Amniotic epithelial cell (primary cell): Measurements from ENCODE around the gene GFAP.

Experiments
- DNase-seq: peaks from one replicate; pipeline ENCODE4 v3.0.0-alpha.2; 2010; ENCODE audit warnings: low read depth

Gene GFAP

GRCh38 chr17:44899074-44899782, 16.1 kb downstream of the GFAP start, which contains the start of gene EFTUD2:
TSS of gene EFTUD2 (minus strand) at chr17:44899445. CDS start at chr17:44894521, 4,924 bp downstream.
- DNase-seq = peak; percentile 81

DNA sequence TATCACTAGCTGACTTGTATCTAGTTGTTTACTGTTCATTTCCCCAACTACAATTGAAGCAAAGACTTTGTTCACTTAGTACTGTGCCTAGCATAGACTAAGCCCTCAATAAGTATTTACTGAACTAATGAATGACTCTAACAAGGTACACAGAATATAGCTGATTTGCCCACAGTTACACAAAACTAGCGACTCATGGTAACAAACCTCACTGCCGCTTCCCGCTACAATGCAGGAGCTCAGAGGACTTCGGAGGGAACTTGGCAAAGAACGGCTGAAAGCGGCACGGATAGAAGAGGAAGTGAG, 16.6 kb downstream of the GFAP start:
- peak; percentile 25 for DNase-seq

DNA sequence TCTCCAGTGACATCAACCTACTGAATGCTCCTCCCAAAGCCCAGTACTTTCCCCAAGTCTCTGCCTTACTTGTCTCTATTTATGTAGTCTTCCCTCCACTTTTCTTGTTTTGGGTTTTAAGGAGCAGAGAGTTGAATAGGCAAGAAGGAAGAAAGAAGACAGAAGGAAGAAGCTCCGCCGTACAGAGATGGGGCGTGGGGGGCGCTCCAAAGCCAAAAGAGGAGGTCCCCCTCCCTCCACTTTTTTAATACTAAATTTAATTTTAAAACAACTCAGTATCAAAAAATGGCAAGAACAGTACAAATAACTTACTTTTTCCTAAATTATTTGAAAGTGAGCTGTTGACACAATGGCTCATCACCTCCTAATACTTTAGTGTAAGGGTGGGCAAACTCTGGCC, 20.7 kb downstream of the GFAP start:
- no peak for DNase-seq

- no peak for DNase-seq
Observed at GRCh38 chr17:44892250-44892649, 23.1 kb downstream of the GFAP start.

GRCh38 chr17:44889003-44889402, 26.3 kb downstream of the GFAP start:
- no peak for DNase-seq

DNA sequence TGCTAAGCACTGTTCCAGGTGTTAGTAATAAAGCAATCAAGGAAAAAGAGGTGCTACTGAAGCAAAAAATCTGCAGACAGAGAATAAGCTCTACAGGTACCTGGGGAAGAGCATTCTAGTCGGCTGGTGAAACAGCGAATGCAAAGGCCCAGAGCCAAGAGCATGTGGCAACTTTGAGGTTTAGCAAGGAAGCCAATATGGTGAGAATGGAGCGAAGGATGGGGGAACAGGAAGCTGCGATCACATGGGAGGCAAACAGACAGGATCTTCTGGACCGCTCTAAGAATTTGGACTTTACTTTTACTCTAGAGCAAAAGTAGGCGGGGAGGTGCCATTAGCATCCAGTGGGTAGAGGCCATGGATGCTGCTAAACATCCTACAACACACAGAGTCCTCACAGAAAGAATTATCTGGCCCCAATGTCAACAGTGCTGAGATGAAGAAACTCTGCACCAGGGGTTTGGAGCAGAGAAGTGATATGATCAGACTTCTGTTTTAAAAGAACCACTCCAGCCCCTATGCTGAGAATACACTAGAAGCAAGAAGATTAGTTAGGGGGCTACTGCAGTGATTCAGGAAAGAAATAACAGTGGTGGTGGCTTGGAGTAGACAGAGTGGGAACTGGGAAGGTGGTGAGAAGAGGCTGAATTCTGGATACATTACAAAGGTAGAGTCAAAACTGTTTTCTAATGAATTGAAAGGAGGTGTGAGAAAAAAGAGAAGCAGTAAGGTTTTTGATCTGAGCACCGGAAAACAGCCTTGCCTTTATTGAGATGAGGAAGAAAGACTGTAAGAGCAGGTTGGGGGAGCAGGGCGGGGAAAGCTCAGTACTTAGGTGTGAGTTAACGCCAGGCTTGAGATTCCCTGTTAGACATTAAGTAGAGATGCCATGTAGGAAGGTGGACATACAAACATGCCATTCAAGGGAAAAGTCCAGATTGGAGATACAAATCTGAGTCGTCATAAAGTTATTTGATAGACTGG, 27.0 kb downstream of the GFAP start:
- no peak for DNase-seq

GRCh38 chr17:44887016-44887415, 28.3 kb downstream of the GFAP start:
- no peak for DNase-seq

DNA sequence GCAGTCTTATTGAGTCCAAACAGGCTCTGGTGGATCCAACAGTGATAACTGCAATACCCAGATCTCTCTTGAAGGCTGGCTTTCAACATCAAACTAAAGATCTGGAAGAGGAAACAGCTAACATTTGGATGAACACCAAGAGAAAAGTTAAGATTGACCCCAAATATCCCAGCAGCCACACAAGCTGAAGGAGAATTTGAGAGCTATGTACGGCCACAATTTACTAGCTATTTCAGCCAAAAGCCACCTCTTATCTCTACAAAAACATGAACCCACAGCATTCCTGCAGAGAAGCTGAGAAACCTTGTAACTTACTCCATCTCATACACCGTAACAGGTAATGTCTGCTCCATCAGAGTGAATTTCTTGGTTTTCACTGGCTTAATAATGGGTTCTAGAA, 30.4 kb downstream of the GFAP start:
- no peak for DNase-seq

GRCh38 chr17:44881145-44881544, 34.2 kb downstream of the GFAP start:
- no peak for DNase-seq

GRCh38 chr17:44880062-44880461, 35.2 kb downstream of the GFAP start:
- DNase-seq = no peak

GRCh38 chr17:44879376-44879775, 35.9 kb downstream of the GFAP start:
- no peak for DNase-seq

DNA sequence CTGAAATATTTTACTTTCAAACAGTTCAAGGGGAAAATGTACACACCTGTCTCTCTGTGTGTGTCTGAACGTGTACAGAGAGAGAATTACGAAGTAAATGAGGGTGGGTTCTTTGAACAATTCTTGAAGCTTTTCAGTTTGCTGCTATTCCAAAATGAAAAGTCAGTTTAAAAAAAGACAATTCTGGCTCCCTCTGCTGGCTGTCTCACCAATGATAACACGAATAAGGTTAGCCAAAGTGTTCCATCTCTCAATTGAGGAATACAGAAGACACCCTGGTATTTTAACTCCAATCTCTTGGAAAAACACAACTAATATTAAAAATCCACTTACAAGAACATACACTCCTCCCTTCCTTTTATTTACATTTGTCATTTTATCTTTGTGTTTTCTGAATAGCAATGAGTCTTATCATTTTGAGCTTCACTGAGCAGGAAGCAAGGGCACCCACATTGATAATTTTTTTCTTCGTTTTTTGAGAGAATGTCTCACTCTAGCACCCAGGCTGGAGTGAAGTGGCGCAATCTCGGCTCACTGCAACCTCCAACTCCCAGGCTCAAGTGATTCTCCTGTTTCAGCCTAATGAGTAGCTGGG, 36.6 kb downstream of the GFAP start:
- DNase-seq = peak; percentile 19

- no peak for DNase-seq
Observed at GRCh38 chr17:44877121-44877520, 38.2 kb downstream of the GFAP start.

DNA sequence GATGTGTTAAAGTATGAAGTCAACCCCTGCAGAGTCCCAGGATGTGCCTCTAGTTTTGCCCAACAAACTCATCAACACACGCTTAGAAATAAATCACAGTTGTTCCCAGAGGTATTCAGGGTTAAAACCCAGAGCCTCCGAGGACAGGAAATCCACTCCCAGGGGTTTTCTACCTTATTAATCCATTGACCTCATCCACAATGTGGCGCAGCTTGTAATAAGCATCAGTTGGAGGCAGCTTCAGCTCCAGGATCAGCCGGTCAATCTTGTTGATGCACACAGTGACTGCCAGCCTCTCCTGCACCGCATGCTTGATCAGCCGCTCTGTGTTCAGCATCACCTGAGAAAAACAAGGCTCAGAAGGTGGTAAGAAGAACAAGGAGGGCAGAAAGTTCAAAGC, 39.5 kb downstream of the GFAP start:
- DNase-seq = no peak

- no peak for DNase-seq
Observed at GRCh38 chr17:44872131-44872768, 43.0 kb downstream of the GFAP start.

DNA sequence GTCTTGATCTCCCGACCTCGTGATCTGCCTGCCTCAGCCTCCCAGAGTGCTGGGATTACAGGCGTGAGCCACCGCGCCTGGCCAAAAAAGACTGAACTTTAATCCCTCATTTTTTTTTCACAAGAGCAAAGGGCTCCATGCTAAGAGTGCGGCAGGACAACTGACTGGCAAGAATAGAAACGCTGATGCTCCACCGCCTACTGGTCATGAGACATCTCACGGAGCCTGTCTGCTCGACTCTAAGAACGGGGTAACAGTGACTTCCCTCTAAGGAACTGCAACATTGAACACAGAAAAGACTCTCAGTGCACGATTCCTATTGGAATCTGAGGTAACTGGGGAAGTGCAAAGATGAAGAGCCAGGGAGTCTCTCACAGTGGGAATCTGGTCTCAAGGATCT, 43.7 kb downstream of the GFAP start:
- DNase-seq = no peak

GRCh38 chr17:44867841-44868240, 47.5 kb downstream of the GFAP start:
- DNase-seq = no peak

- no peak for DNase-seq
Observed at GRCh38 chr17:44865931-44866330, 49.4 kb downstream of the GFAP start.

DNA sequence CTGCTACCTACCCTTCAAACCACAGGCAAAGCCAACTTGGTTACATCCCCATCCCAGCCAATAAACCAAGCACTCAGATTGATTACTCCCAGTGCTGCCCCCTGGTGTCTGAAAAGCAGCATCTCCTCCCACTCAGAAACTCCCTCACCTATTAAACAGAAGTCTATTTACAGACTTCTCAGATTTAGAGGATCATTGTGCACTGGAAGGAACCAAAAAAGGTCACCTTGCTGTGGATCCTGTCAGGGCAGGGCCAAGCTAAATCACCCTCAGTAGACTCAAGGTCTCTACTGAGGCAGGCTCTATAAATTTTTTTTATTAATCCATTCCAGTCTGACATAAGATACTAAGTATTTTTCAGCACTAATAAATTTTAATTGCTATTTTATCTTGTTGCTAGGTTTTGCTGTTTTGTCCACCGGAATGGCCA, 50.1 kb downstream of the GFAP start:
- DNase-seq = peak; percentile 57

DNA sequence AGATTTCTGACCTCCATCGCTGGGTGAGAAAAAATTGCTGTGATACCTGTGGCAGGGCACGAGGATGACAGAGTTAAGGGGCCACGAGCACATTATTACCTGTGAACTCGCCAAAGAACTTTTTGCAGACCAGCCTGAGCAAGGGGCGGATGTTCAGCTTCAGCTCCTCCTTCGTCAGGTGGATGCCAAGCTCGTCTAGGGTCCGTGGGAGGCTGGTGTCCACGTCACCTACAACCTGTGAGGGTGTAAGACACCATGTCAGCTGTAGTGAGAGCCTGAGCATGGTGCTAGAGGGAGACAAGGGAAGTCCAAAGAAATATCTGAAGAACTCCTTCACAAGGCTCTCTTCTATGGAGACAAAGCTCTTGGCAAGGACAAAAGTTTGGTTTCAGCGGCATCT, 50.5 kb downstream of the GFAP start:
- DNase-seq = no peak

DNA sequence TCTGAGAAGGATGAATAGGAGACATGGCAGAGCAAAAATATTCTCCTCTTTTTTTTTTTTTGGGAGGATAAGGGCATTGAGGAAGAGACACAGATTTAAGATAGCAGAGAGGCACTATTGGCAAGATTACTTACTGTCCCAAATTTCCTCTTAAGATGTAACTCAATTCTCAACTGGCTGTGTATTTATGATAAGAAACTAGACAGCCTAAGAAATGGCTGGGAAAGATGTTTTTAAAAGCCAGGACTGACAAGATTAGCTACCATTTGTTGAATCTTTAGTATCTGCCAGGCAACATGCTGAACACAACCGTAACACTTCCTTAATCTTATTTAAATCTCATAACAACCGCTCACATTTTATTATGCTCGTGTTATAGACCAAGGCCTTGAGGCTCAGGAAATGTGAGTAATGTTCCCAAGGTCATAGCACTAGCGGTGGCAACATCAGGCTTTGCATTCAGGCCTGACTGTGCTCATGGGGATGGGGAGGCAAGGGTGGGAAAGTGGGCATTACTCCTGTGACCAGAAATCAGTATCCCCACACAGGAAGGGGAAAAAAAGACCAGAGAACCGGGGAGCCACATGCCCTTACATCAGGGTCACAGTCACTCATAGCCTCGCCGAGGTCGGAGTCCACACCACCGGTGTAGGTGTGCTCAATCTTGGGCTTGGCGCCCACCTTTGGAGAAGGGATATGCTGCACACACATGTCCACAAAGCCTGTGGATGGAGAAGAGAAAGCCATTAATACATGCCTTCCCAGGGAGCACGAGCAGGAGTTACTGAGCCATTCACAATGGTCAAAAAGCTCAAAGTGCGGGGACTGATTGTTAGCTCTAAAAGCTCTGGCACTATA, 52.0 kb downstream of the GFAP start:
- DNase-seq = peak; percentile 61
